Nucleus accumbens (tissue), 56 donors: Measurements from ENCODE around the gene SAMD11.
"Not testable (repeated sequence)": the region's sequence is repeated elsewhere in the genome, so short reads cannot be mapped to it uniquely, and the experiment has no call there.

Experiments
- DNase-seq, 56 donors: peaks; one replicate each; lab custom pipeline; 2025; lab: John Stamatoyannopoulos, UW

SAMD11 gene

GRCh38 chr1:942864-943533 lies 19.3 kb downstream of the SAMD11 start:
- DNase-seq: no peak

- no peak for DNase-seq
Observed at GRCh38 chr1:943545-944340, 20.0 kb downstream of the SAMD11 start.

- DNase-seq: no peak
Observed at GRCh38 chr1:944341-945325, 20.9 kb downstream of the SAMD11 start.

GRCh38 chr1:945688-946556 lies 22.2 kb downstream of the SAMD11 start:
- DNase-seq: no peak

GRCh38 chr1:946811-947210 lies 23.1 kb downstream of the SAMD11 start:
- DNase-seq: not testable (repeated sequence)

- DNase-seq: no peak
Observed at GRCh38 chr1:947958-948357, 24.2 kb downstream of the SAMD11 start.

GRCh38 chr1:950268-950667 lies 26.5 kb downstream of the SAMD11 start:
- no peak for DNase-seq

GRCh38 chr1:950881-951280 lies 27.2 kb downstream of the SAMD11 start:
- DNase-seq: no peak

GRCh38 chr1:951364-951763 lies 27.6 kb downstream of the SAMD11 start:
- no peak for DNase-seq

GRCh38 chr1:952201-952600 lies 28.5 kb downstream of the SAMD11 start:
- no peak for DNase-seq

- no peak for DNase-seq
Observed at GRCh38 chr1:952603-953002, 28.9 kb downstream of the SAMD11 start.

GRCh38 chr1:953524-954320 lies 30.0 kb downstream of the SAMD11 start:
- DNase-seq: no peak

GRCh38 chr1:954927-955326 lies 31.2 kb downstream of the SAMD11 start:
- no peak for DNase-seq

GRCh38 chr1:955474-955873 lies 31.8 kb downstream of the SAMD11 start:
- DNase-seq: no peak

GRCh38 chr1:956636-957035 lies 32.9 kb downstream of the SAMD11 start:
- DNase-seq: no peak

GRCh38 chr1:958823-959730 lies 35.4 kb downstream of the SAMD11 start, which contains the start of gene NOC2L:
Gene NOC2L, minus strand, starts transcription at chr1:959256. Its CDS starts 16 bp downstream, at chr1:959240.
- DNase-seq: peak; percentile 28 to 95 (median 88)

GRCh38 chr1:959731-960362 lies 36.1 kb downstream of the SAMD11 start:
- no peak for DNase-seq
